HG03159 (cell line): ENCODE data around the gene ITGB7.
"Not testable (repeated sequence)": the region's sequence is repeated elsewhere in the genome, so short reads cannot be mapped to it uniquely, and the experiment has no call there.

Experiments
- ATAC-seq: cut with Tn5 transposase; IDR thresholded peaks from one replicate; pipeline ENCODE4 v1.9.1; 2021; ENCODE audit warnings: mild to moderate bottlenecking, moderate library complexity; ENCODE audit not compliant: unreplicated experiment

ITGB7 gene

GRCh38 chr12:53180931-53181645 lies 26.0 kb downstream of the ITGB7 start:
- peak; percentile 48 for ATAC-seq

GRCh38 chr12:53180220-53180930 lies 26.7 kb downstream of the ITGB7 start, which contains the start of the genes CSAD and ZNF740:
TSS of gene CSAD (minus strand) at chr12:53180925. CDS start at chr12:53173470, 7,455 bp downstream.
TSS of gene ZNF740 (plus strand) at chr12:53180722. CDS start at chr12:53181984, 1,262 bp downstream.
- ATAC-seq = peak; percentile 91

GRCh38 chr12:53179687-53180219 lies 27.3 kb downstream of the ITGB7 start:
- peak; percentile 16 for ATAC-seq

- ATAC-seq = not testable (repeated sequence)
Measured at GRCh38 chr12:53178803-53179202, 28.2 kb downstream of the ITGB7 start.

GRCh38 chr12:53177447-53177846 lies 29.6 kb downstream of the ITGB7 start:
- not testable (repeated sequence) for ATAC-seq

GRCh38 chr12:53176750-53177149 lies 30.3 kb downstream of the ITGB7 start:
- ATAC-seq = no peak

GRCh38 chr12:53174881-53175491 lies 32.1 kb downstream of the ITGB7 start:
- ATAC-seq = no peak

GRCh38 chr12:53173085-53173715 lies 33.9 kb downstream of the ITGB7 start:
- no peak for ATAC-seq

- ATAC-seq = no peak
Measured at GRCh38 chr12:53172352-53172751, 34.7 kb downstream of the ITGB7 start.

GRCh38 chr12:53171725-53172329 lies 35.2 kb downstream of the ITGB7 start:
- no peak for ATAC-seq

GRCh38 chr12:53170876-53171724 lies 36.0 kb downstream of the ITGB7 start:
- ATAC-seq = no peak

- ATAC-seq = no peak
Measured at GRCh38 chr12:53170215-53170614, 36.8 kb downstream of the ITGB7 start.

- ATAC-seq = no peak
Measured at GRCh38 chr12:53169644-53170043, 37.4 kb downstream of the ITGB7 start.

- no peak for ATAC-seq
Measured at GRCh38 chr12:53166837-53167236, 40.2 kb downstream of the ITGB7 start.

- not testable (repeated sequence) for ATAC-seq
Measured at GRCh38 chr12:53163008-53163407, 44.0 kb downstream of the ITGB7 start.

- ATAC-seq = no peak
Measured at GRCh38 chr12:53161119-53161911, 45.7 kb downstream of the ITGB7 start.

- ATAC-seq = no peak
Measured at GRCh38 chr12:53160673-53161072, 46.4 kb downstream of the ITGB7 start.

GRCh38 chr12:53160000-53160399 lies 47.1 kb downstream of the ITGB7 start:
- ATAC-seq = no peak
